Motor neuron (in vitro differentiated cells): ENCODE results near the gene ASTN2. TPM values are rescaled to one million over a fixed set of nuclear protein-coding genes. Genes with fewer than 3 reads are reported as not detected.
"Not testable (repeated sequence)": the region's sequence is repeated elsewhere in the genome, so short reads cannot be mapped to it uniquely, and the experiment has no call there.

ENCODE experiments used
- ATAC-seq, 8 experiments: fragments of 200-7000 bp; cut with Tn5 transposase; replicated peaks in 6 of 8; 2 replicates each; pipeline ENCODE4 v1.8.0; 2021; ENCODE audit warnings: mild to moderate bottlenecking in 8 of 8, moderate library complexity in 8 of 8
- H3K27ac ChIP-seq, 2 donors: fragments of 250-450 bp; sonication (Bioruptor Pico); 2 replicates each; pipeline ENCODE4 v1.9.0; 2021; ENCODE audit warnings: antibody characterized with exemption in 2 of 2, mild to moderate bottlenecking in 2 of 2, moderate library complexity in 1 of 2
- H3K4me1 ChIP-seq, 2 donors: fragments of 250-450 bp; sonication (Bioruptor Pico); replicated peaks in 1 of 2; 2 replicates each; pipeline ENCODE4 v1.6.1; 2021; ENCODE audit warnings: antibody characterized with exemption in 2 of 2, mild to moderate bottlenecking in 2 of 2, moderate library complexity in 1 of 2
- H3K4me3 ChIP-seq, 5 donors: fragments of 250-450 bp; sonication (Bioruptor Pico); 2 replicates each; pipeline ENCODE4 v1.9.0; 2021; ENCODE audit warnings: antibody characterized with exemption in 5 of 5, mild to moderate bottlenecking in 5 of 5, moderate library complexity in 4 of 5
- WGBS, 10 experiments: fragments of 450-650 bp; shearing (Covaris generic); methylation state at CpG; one replicate each; pipeline ENCODE4 v1.0.0; 2022; 5-methylcytosine and 5-hydroxymethylcytosine counted together
- in situ Hi-C, 9 experiments: fragments of 400-800 bp; cut with MboI; loops; one replicate each; pipeline ENCODE4 v1.15.0; 2021; ENCODE audit warnings: low sequenced_read_pairs in 9 of 9, low pct_unique_long_range_greater_than_20kb in 2 of 9; ENCODE audit not compliant: unreplicated experiment in 9 of 9
- total RNA-seq, 8 experiments: library from RNA; unstranded; fragments of 300-600 nt; gene quantifications; 2 replicates each; pipeline versions ENCODE4 v1.2.3 to v1.2.4, GENCODE V29; 2022

The ASTN2 gene
- total RNA-seq, 8 experiments from 2014 or later, result 13.6 to 54.6 (median 17.9) TPM

DNA sequence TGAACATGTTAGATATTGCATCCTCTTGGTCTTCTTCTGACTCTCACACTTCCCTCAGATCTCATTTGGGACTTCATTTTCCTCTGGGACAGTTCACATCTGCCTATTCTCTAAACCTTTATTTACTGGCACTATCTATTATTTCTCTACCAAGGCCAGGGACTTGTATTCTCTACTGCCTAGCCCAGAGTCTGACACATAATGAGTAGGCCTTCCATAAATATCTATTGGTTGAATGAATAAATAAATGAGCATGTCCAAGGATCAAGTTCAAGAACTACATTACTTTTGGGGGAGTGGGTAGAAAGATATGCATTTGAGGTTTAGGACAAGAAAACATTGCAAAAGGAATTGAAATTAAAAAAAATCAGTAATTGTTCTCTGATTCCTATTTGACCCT is 477.5 kb downstream of the ASTN2 start:
- ATAC-seq, result no peak
- in situ Hi-C loops, result no loop called here
- no peak overlapping the region for H3K4me3 ChIP-seq
- peaks cover 0 to 3% of the 10 kb centered on the region in 2 donors for H3K4me1 ChIP-seq
- H3K27ac ChIP-seq, result no peak overlapping the region

- WGBS, 10 experiments, result 33 to 92% (median 65%) methylated on average over 2 to 4 of the region's 5 CpGs; no CpG with 5 or more reads in 2 of the 10 experiments
- no peak for ATAC-seq
These were observed 479.5 kb downstream of the ASTN2 start for GRCh38 chr9:116935149-116935897.

GRCh38 chr9:116934131-116934530 is 480.7 kb downstream of the ASTN2 start:
- in situ Hi-C loops, result no loop called here
- no peak overlapping the region for H3K27ac ChIP-seq
- H3K4me3 ChIP-seq, result no peak overlapping the region
- H3K4me1 ChIP-seq, result no peaks in the 10 kb centered on the region
- ATAC-seq, result no peak
- 28 to 91% (median 65%) methylated on average over 2 to 4 of the region's 5 CpGs; no CpG with 5 or more reads in 3 of the 10 experiments for WGBS, 10 experiments

More at GRCh38 chr9:116935149-116935897, 479.5 kb downstream of the ASTN2 start:
- H3K27ac ChIP-seq, result no peak overlapping the region
- peaks cover 0 to 3% of the 10 kb centered on the region in 2 donors for H3K4me1 ChIP-seq
- no peak overlapping the region for H3K4me3 ChIP-seq
- in situ Hi-C loops, result no loop called here

DNA sequence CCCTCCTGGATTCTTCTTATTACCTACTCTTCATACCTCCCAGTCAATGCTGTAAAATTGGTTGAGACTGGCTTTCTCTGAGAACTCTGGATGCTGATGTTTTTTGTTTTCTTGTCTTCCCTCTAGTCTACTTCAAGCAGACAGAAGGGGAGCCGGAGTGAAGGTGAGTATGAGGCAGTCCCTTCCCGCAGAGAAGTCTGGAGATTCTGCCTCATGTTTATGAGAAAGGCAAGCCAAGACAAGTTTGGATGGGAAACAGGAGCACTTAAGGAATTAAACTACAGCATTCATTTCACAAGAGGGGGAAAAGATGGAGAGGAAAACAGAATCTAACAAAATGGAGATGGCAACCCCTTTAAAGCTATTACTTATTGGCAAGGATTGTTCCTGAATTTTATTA is 481.6 kb downstream of the ASTN2 start:
- ATAC-seq, result no peak
- H3K4me3 ChIP-seq, result no peak overlapping the region
- no peak overlapping the region for H3K27ac ChIP-seq
- in situ Hi-C loops, result no loop called here
- no peaks in the 10 kb centered on the region for H3K4me1 ChIP-seq
- 27 to 100% (median 71%) methylated on average over 1 to 2 of the region's 2 CpGs; no CpG with 5 or more reads in 2 of the 10 experiments for WGBS, 10 experiments

GRCh38 chr9:116929621-116930020 is 485.2 kb downstream of the ASTN2 start:
- no peak for ATAC-seq
- 10 to 88% (median 43%) methylated on average over 1 to 3 of the region's 3 CpGs; no CpG with 5 or more reads in 2 of the 10 experiments for WGBS, 10 experiments
- H3K4me3 ChIP-seq, result no peak overlapping the region
- in situ Hi-C loops, result no loop called here
- H3K4me1 ChIP-seq, result no peaks in the 10 kb centered on the region
- no peak overlapping the region for H3K27ac ChIP-seq

DNA sequence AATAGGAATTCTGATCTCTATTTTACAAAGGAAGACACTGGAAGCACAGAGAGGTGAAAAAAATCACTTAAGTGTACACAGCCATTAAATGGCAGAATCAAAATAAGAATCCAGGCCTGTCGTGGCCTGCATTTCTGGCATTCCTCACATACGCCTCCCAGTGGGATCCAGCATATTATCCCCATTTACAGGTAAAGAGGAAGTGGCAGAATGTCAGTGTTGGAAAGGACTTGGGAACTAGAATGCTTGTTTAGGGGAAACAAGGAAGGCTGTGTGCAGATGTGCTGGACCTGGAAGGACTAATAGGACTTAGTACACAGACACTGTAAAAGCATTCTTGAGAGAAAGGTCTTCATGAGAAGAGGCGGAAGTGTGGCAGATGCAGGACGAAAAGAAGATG is 486.0 kb downstream of the ASTN2 start:
- WGBS, 10 experiments, result 31 to 93% (median 78%) methylated on average over 1 to 4 of the region's 4 CpGs; no CpG with 5 or more reads in 1 of the 10 experiments
- Histone ChIP-seq H3K4me3 (no peak overlapping the region), H3K27ac (no peak overlapping the region), H3K4me1 (no peaks in the 10 kb centered on the region)
- no peak for ATAC-seq
- in situ Hi-C loops, result no loop called here

DNA sequence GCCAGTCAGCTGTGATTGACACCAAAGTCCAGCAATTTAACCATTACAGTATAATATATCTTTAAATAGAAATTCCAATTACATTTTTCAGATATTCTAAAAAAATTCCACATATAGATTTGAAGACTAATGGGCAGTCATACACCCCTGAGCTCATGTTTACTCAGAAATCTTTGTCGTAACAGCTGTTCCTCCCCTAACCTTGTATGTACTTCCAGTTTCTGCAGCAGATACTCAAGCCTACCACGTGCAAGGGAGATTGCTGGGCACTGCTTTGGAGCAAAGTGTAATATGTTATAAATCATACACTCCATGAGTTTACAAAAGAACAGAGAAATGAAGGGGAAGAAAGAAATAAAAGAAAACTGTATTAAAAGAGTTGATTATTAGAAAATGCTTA is 486.6 kb downstream of the ASTN2 start:
- H3K27ac ChIP-seq, result no peak overlapping the region
- H3K4me1 ChIP-seq, result no peaks in the 10 kb centered on the region
- in situ Hi-C loops, result no loop called here
- WGBS, 10 experiments, result 0 to 100% (median 57%) methylated on average over 1 to 2 of the region's 2 CpGs; no CpG with 5 or more reads in 2 of the 10 experiments
- ATAC-seq, result no peak
- H3K4me3 ChIP-seq, result no peak overlapping the region

- no peak for ATAC-seq
- in situ Hi-C loops, result no loop called here
- 0 to 63% (median 30%) methylated on average over 1 to 2 of the region's 3 CpGs; no CpG with 5 or more reads in 5 of the 10 experiments for WGBS, 10 experiments
- H3K27ac ChIP-seq, result no peak overlapping the region
- no peak overlapping the region for H3K4me3 ChIP-seq
- H3K4me1 ChIP-seq, result no peaks in the 10 kb centered on the region
These were observed 487.1 kb downstream of the ASTN2 start for GRCh38 chr9:116927726-116928125.

- ATAC-seq, result peak in 3 of 8 experiments; percentile 28 to 49 (median 37)
- Histone ChIP-seq H3K4me1 (no peaks in the 10 kb centered on the region), H3K4me3 (no peak overlapping the region), H3K27ac (no peak overlapping the region)
- in situ Hi-C loops, result no loop called here
These were observed 489.7 kb downstream of the ASTN2 start for GRCh38 chr9:116925121-116925520.

DNA sequence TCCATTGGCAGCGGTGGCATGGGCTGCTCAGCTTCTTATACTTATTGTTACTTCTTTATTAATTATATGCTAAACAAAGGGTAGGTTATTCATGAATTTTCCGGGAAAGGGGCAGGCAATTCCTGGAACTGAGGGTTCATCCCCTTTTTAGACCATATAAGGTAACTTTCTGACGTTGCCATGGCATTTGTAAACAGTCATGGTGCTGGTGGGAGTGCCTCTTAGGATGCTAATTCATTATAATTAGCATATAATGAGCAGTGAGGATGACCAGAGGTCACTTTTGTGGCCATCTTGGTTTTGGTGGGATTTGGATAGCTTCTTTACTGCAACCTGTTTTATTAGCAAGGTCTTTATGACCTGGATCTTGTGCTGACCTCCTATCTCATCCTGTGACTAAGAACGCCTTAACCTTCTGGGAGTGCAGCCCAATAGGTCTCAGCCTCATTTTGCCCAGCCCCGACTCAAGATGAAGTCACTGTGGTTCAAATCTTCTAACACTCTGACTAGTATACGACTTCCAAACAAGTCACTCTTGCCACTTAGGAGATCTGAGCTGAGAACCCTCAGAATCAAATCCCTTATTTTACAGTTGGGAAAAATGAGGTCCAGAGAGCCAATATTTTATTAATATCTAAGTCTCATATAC is 490.3 kb downstream of the ASTN2 start:
- Histone ChIP-seq H3K27ac (no peak overlapping the region), H3K4me3 (no peak overlapping the region), H3K4me1 (no peaks in the 10 kb centered on the region)
- in situ Hi-C loops, result no loop called here
- ATAC-seq, result peak in 4 of 8 experiments; percentile 12 to 68 (median 41)
- 20 to 93% (median 80%) methylated on average over 1 to 6 of the region's 6 CpGs; no CpG with 5 or more reads in 1 of the 10 experiments for WGBS, 10 experiments

DNA sequence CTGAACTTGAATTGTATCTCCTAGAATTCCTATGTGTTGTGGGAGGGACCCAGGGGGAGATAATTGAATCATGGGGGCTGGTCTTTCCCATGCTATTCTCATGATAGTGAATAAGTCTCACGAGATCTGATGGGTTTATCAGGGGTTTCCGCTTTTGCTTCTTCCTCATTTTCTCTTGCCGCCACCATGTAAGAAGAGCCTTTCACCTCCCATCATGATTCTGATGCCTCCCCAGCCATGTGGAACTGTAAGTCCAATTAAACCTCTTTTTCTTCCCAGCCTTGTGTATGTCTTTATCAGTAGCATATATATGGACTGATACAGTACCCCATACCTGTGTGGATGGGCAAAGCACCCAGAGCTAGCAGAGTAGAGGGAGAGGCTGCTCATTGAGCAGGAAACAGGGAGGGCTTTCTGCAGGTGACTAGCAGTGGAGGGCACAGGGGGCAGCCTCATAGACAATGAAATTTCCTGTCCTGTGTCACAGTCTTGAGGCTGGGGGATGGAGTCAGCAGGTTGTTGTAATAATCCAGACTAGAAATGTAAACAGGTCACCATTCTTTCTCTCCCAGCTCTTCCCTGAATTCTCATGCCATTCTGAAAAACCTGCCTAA is 496.9 kb downstream of the ASTN2 start:
- in situ Hi-C loops, H3K27ac ChIP-seq, H3K4me3 ChIP-seq, H3K4me1 ChIP-seq, ATAC-seq: not testable (repeated sequence)
- WGBS, 10 experiments, result 68 to 100% (median 100%) methylated on average over 1 to 3 of the region's 3 CpGs; no CpG with 5 or more reads in 7 of the 10 experiments

- Histone ChIP-seq H3K4me1 (no peaks in the 10 kb centered on the region), H3K4me3 (no peak overlapping the region), H3K27ac (no peak overlapping the region)
- no peak for ATAC-seq
- in situ Hi-C loops, result no loop called here
- 36 to 100% (median 80%) methylated on average over 1 to 2 of the region's 2 CpGs; no CpG with 5 or more reads in 3 of the 10 experiments for WGBS, 10 experiments
These were observed 501.3 kb downstream of the ASTN2 start for GRCh38 chr9:116913536-116913935.

GRCh38 chr9:116910201-116910600 is 504.7 kb downstream of the ASTN2 start:
- WGBS, 10 experiments, result 51 to 86% (median 72%) methylated on average over 4 to 9 of the region's 10 CpGs
- H3K4me1 ChIP-seq, result peaks cover 0 to 7% of the 10 kb centered on the region in 2 donors
- ATAC-seq, result no peak
- no peak overlapping the region for H3K27ac ChIP-seq
- in situ Hi-C loops, result no loop called here
- no peak overlapping the region for H3K4me3 ChIP-seq
